Parathyroid adenoma (tissue), 2 donors: ENCODE measurements around the gene EPG5.

ENCODE experiments used
- H2AFZ ChIP-seq: fragments of 300-600 bp; sonication (generic); one replicate; pipeline ENCODE4 v1.7.0; 2017; ENCODE audit warnings: antibody characterized with exemption, mild to moderate bottlenecking
- H3K27ac ChIP-seq: fragments of 300-600 bp; sonication (generic); one replicate; pipeline ENCODE4 v1.7.0; 2017
- H3K27me3 ChIP-seq: fragments of 300-600 bp; sonication (generic); one replicate; pipeline ENCODE4 v1.7.0; 2017; ENCODE audit warnings: low read length; ENCODE audit not compliant: control insufficient read depth, insufficient read depth
- H3K36me3 ChIP-seq: fragments of 300-600 bp; sonication (generic); one replicate; pipeline ENCODE4 v1.7.0; 2017; ENCODE audit warnings: low read length; ENCODE audit not compliant: control insufficient read depth, insufficient read depth
- H3K4me1 ChIP-seq: fragments of 300-600 bp; sonication (generic); one replicate; pipeline ENCODE4 v1.7.0; 2017; ENCODE audit warnings: control low read depth
- H3K4me2 ChIP-seq: fragments of 300-600 bp; sonication (generic); one replicate; pipeline ENCODE4 v1.7.0; 2017; ENCODE audit warnings: low read length
- H3K4me3 ChIP-seq: fragments of 300-600 bp; sonication (generic); one replicate; pipeline ENCODE4 v1.7.0; 2017; ENCODE audit warnings: low read depth, low read length
- H3K79me2 ChIP-seq: fragments of 300-600 bp; sonication (generic); one replicate; pipeline ENCODE4 v1.7.0; 2017; ENCODE audit warnings: control low read depth
- H3K9ac ChIP-seq: fragments of 300-600 bp; sonication (generic); one replicate; pipeline ENCODE4 v1.7.0; 2017; ENCODE audit warnings: mild to moderate bottlenecking
- H3K9me3 ChIP-seq: fragments of 300-600 bp; sonication (generic); one replicate; pipeline ENCODE4 v1.7.0; 2017; ENCODE audit warnings: low read length; ENCODE audit not compliant: control insufficient read depth
- TF ChIP-seq, protein P1 (sequence below): fragments of 300-600 bp; sonication (generic); IDR thresholded peaks from one replicate; pipeline ENCODE4 v1.7.0; 2017; ENCODE audit warnings: antibody characterized with exemption, mild to moderate bottlenecking
- donor health status: primary hyperparathyroidism.

EPG5 gene

DNA sequence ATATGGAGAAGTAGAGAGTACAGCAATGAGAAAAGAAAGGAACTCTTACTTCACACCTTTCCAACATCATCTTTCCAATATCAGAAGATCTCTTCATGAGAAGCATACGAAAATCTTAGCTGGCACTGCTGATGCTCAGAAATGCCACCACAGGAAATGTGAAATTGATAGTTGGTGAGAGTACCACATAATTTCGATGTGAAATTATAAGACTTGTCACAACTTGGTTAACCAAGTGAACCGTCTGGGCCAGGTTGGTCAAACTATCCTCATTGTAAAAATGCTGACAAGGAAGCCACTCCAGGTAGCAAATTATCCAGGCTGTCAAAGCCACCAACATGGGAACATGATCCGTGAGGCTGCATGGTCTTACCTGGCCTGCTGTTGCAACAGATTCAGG lies 66.5 kb downstream of the EPG5 start:
- no peak overlapping the region for H3K4me2 ChIP-seq
- TF ChIP-seq, protein P1, sequence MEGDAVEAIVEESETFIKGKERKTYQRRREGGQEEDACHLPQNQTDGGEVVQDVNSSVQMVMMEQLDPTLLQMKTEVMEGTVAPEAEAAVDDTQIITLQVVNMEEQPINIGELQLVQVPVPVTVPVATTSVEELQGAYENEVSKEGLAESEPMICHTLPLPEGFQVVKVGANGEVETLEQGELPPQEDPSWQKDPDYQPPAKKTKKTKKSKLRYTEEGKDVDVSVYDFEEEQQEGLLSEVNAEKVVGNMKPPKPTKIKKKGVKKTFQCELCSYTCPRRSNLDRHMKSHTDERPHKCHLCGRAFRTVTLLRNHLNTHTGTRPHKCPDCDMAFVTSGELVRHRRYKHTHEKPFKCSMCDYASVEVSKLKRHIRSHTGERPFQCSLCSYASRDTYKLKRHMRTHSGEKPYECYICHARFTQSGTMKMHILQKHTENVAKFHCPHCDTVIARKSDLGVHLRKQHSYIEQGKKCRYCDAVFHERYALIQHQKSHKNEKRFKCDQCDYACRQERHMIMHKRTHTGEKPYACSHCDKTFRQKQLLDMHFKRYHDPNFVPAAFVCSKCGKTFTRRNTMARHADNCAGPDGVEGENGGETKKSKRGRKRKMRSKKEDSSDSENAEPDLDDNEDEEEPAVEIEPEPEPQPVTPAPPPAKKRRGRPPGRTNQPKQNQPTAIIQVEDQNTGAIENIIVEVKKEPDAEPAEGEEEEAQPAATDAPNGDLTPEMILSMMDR: no peak
- no peaks in the 10 kb centered on the region for H3K4me1 ChIP-seq
- H2AFZ ChIP-seq: no peak overlapping the region
- H3K79me2 ChIP-seq: no peaks in the 10 kb centered on the region
- no peak overlapping the region for H3K4me3 ChIP-seq
- H3K27me3 ChIP-seq: no peaks in the 10 kb centered on the region
- H3K9ac ChIP-seq: no peak overlapping the region
- no peaks in the 10 kb centered on the region for H3K36me3 ChIP-seq
- no peak overlapping the region for H3K27ac ChIP-seq
- no peaks in the 10 kb centered on the region for H3K9me3 ChIP-seq

DNA sequence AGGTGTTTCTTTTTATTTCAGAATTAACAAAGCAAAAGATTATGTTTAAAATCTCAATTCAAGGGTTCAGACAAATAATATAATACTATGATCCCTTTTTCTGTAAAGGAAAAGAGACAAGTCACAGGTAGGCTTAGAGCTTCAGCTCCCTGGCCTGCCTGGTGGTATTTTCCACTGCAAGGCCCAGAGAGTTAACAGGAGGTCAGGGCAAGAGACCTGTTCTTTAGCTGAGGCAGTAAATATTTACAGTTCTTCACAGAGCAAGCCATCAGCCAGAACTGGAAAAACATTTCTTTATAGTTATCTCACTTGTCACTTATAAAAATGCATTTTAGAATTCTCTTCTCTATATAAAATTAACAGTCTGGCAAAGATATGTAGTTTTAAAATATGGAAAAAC lies 70.1 kb downstream of the EPG5 start:
- Histone ChIP-seq H3K27ac (no peak overlapping the region), H3K4me1 (no peaks in the 10 kb centered on the region), H3K4me2 (no peak overlapping the region), H3K9ac (no peak overlapping the region), H3K4me3 (no peak overlapping the region), H2AFZ (no peak overlapping the region), H3K36me3 (no peaks in the 10 kb centered on the region), H3K79me2 (no peaks in the 10 kb centered on the region), H3K27me3 (no peaks in the 10 kb centered on the region), H3K9me3 (no peaks in the 10 kb centered on the region)
- TF ChIP-seq, protein P1: no peak

DNA sequence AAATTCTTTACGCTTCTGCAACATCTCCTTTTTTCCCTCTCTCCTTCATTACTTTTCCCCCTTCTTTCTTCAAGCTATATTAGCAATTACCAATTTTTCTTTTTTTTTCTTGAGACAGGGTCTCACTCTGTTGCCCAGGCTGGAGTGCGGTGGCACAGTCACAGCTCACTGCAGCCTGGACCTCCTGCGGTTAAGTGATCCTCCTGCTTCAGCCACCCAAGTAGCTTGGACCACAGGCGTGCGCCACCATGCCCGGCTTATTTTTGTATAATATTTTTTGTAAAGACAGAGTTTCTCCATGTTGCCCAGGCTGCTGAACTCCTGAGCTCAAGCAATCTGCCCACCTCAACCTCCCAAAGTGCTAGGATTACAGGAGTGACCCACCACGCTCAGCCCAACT lies 70.7 kb downstream of the EPG5 start:
- H3K4me3 ChIP-seq: no peak overlapping the region

DNA sequence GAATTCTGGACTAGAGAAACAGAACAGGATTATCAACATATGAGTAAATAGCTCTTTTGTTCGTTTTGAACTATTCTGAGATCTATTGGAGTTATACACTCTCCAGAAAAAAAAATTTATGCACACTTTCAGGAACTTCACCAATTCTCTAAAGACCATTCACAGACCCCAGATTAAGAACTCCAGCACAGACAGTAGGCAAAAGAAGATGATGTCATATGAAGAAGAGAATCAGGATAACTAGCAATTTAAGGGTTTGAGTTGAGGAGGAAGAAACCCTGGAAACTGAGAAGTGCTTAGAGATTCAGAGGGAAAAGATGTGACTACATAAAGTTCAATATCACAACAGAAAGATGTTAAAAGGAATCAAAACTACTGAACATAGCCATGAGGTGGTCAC lies 71.8 kb downstream of the EPG5 start:
- Histone ChIP-seq H3K36me3 (no peaks in the 10 kb centered on the region), H3K4me2 (no peak overlapping the region), H3K9me3 (no peaks in the 10 kb centered on the region), H2AFZ (no peak overlapping the region), H3K27me3 (no peaks in the 10 kb centered on the region), H3K9ac (no peak overlapping the region), H3K27ac (no peak overlapping the region), H3K79me2 (no peaks in the 10 kb centered on the region), H3K4me3 (no peak overlapping the region), H3K4me1 (no peaks in the 10 kb centered on the region)
- TF ChIP-seq, protein P1: no peak

More for the DNA sequence above, 70.7 kb downstream of the EPG5 start:
- H3K27me3 ChIP-seq: no peaks in the 10 kb centered on the region
- no peak overlapping the region for H3K4me2 ChIP-seq
- H3K9ac ChIP-seq: no peak overlapping the region
- no peaks in the 10 kb centered on the region for H3K9me3 ChIP-seq
- no peak overlapping the region for H3K27ac ChIP-seq
- no peaks in the 10 kb centered on the region for H3K79me2 ChIP-seq
- TF ChIP-seq, protein P1: no peak
- no peaks in the 10 kb centered on the region for H3K4me1 ChIP-seq
- H3K36me3 ChIP-seq: no peaks in the 10 kb centered on the region
- no peak overlapping the region for H2AFZ ChIP-seq

DNA sequence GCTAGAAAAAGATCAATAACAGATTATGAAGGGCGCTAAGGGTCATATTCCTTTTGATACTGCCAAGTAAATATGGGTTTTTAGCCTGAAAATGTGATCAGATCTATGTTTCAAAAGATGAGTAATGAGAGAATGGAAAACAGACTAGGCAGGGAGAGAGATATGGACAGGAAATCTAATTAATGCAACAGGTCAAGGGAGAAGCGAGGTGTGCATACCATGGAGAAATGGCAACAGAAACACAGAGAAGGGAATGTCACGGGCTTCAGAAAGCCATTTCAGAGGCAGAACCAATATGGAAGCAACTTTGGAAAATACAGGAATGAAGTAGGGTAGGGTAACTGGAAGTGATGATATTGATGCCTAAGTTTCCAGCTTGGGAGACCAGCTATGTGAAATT lies 72.3 kb downstream of the EPG5 start:
- TF ChIP-seq, protein P1: no peak
- no peaks in the 10 kb centered on the region for H3K27me3 ChIP-seq
- H3K36me3 ChIP-seq: no peaks in the 10 kb centered on the region
- no peak overlapping the region for H3K27ac ChIP-seq
- H3K9me3 ChIP-seq: no peaks in the 10 kb centered on the region
- H3K4me1 ChIP-seq: no peaks in the 10 kb centered on the region
- no peak overlapping the region for H3K4me3 ChIP-seq
- no peak overlapping the region for H2AFZ ChIP-seq
- H3K9ac ChIP-seq: no peak overlapping the region
- no peak overlapping the region for H3K4me2 ChIP-seq
- no peaks in the 10 kb centered on the region for H3K79me2 ChIP-seq
